Measurements from ENCODE around the gene LTO1.

The LTO1 gene

DNA sequence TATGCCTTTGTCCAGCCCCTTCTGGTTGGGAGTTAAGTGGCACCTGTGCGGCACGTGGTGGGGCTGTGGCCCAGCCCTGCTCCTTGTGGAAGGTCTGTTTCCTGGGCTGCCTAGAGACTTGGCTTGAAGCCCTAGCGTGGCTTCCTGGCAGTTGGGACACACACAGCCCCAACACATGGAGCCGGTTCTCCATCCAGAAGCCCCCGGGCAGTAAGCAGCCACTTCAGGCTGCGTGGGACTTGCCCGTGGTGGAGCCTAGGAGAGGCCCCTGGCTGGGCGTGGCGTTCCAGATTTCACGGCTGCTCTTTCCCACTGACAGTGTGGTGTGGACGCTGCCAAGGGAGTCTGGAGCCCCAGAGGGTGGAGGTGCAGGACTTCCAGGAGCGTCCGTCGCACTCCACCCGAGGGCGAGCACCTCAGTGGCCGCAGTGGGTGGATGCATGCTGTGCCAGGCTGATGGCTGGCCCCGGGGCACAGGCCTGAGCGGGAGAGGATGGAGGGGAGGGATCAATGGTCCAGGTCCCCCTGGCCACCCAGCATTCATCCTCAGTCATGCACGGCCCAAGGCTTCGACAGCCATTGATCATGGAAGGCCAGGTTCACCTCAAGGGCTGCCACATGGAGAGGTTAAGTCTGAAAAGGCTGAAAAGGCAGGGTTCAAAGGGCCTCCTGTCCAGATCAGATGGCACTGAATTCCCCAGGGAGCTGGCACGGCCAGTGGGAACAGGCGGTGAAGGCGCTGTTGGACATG is 24.9 kb downstream of the LTO1 start:
- ATAC-seq (no peak), DNase-seq (no peak)
- Mint-ChIP-seq H3K27ac (peak overlapping the region in 1 of 2 donors; percentile 19), H3K4me3 (no peak overlapping the region), H3K4me1 (no peaks in the 10 kb centered on the region), H3K9me3 (no peaks in the 10 kb centered on the region), H3K27me3 (no peaks in the 10 kb centered on the region)

DNA sequence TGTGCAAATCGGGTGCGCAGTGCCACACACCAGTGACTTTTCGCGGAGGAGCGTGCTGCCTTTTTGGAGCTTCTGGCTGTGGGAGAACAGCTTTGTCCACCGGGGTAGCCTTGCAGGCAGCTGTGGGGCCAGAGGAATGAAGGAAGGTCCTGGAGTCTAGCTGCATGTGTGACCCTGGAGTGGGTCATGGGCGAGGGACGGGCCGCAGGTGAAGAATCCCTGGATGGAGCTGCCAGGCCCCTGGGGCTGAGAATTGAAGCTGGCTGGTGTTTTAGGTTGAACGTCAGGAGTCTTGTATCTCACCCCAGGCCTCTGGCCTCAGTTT is 25.6 kb downstream of the LTO1 start:
- DNase-seq (no peak), ATAC-seq (no peak)
- H3K4me3 Mint-ChIP-seq: no peak overlapping the region
- no peaks in the 10 kb centered on the region for H3K27me3 Mint-ChIP-seq
- H3K27ac Mint-ChIP-seq: peak overlapping the region in 1 of 2 donors; percentile 12
- H3K9me3 Mint-ChIP-seq: no peaks in the 10 kb centered on the region
- H3K4me1 Mint-ChIP-seq: no peaks in the 10 kb centered on the region

DNA sequence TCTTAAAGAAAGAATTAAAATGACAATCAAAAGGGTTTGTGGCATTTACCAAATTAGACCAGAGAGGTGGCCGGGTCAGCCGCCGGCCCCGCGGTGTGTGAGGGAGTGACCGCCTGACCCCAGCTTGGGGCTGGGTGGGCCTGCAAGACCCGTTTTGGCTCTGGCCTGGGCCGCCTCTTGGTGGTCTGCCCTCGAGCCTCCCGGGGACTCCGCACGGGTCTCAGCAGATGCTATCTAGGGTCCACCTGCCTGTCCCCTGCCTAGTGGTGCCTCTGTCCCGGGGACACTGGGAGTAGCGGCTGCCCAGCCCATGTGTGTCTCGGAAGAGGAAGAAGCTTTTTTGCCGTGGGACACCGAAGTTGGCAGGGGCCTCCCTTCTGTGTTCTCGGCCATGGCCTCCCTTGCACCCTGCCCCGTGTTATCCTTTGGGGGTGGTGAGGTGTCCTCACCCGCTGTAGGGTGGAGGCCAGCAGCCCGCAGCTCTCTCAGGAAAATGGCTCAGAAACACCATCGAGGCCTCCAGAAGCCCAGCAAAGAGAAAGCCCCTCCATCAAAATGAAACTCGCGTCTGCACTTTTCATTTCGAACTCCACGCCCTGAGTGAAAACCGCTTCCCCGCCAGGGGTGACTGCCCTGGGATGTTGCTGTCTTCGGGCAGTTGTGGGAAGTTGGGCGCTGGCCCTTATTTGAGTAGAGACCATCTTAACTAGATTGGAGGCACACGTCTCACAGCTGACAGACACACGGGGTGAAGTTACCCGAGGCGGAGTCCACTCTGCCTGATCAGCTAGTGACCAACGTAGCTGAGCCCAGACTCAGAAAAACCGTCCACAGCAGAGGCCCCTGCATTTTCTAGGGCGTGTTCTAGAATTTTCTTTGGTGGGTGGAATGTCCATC is 26.2 kb downstream of the LTO1 start:
- H3K4me3 Mint-ChIP-seq: no peak overlapping the region
- DNase-seq (no peak), ATAC-seq (peak; percentile 10)
- peak overlapping the region in 1 of 2 donors; percentile 12 for H3K27ac Mint-ChIP-seq
- H3K9me3 Mint-ChIP-seq: no peaks in the 10 kb centered on the region
- H3K4me1 Mint-ChIP-seq: no peaks in the 10 kb centered on the region
- H3K27me3 Mint-ChIP-seq: peaks cover 4% of the 10 kb centered on the region

DNA sequence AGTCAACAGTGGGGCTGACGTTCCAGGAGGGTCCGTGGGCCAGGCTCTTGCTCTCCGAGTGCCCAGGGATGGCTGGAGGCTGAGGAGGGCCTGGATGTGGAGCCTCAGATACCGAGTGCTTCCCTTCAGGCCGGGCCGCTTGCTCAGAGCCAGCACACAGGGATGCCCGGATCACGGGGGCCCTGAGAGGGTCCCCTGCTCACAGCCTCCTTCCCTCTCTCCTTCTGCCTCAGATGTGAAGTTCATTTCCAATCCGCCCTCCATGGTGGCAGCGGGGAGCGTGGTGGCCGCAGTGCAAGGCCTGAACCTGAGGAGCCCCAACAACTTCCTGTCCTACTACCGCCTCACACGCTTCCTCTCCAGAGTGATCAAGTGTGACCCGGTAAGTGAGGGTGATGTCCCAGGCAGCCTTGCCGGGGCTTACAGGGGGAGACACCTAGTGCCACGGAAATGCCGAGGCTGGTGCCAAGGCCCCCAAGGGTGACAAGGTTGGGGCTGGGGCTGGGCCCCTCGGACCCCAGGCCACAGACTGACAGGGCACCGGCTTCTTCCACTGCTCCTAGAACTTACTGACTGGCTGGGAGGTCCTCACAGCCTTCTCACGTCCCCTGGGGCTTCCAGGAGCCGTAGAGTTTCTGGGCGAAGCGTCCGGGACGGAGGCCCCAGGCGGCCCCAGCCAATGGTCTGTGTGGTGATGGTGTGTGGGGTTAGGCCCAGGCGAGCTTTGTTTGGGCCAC is 27.2 kb downstream of the LTO1 start:
- Mint-ChIP-seq H3K27me3 (peaks cover 7% of the 10 kb centered on the region), H3K4me1 (no peaks in the 10 kb centered on the region), H3K9me3 (no peaks in the 10 kb centered on the region), H3K27ac (no peak overlapping the region), H3K4me3 (no peak overlapping the region)
- no peak for DNase-seq
- ATAC-seq: no peak

DNA sequence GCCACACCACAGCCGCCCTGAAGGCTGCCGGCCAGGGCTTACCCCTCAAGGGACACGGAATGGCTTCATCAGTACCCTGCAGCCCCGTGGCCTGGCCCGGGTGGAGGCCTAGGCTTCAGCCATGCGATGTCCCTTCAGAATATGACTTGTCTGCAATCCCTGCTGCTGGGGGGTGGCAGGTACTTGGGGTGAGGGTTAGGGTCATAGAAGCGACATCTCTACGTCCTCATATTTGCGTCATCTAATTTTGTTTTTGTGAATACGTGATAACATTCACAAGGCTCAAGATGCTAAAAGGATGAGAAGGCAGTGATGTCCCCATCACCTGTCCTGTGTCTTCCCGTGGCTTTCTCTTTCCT is 27.8 kb downstream of the LTO1 start:
- Mint-ChIP-seq H3K4me3 (no peak overlapping the region), H3K27me3 (peaks cover 7% of the 10 kb centered on the region), H3K9me3 (no peaks in the 10 kb centered on the region), H3K27ac (peak overlapping the region in 1 of 2 donors; percentile 35), H3K4me1 (no peaks in the 10 kb centered on the region)
- no peak for DNase-seq
- ATAC-seq: no peak

DNA sequence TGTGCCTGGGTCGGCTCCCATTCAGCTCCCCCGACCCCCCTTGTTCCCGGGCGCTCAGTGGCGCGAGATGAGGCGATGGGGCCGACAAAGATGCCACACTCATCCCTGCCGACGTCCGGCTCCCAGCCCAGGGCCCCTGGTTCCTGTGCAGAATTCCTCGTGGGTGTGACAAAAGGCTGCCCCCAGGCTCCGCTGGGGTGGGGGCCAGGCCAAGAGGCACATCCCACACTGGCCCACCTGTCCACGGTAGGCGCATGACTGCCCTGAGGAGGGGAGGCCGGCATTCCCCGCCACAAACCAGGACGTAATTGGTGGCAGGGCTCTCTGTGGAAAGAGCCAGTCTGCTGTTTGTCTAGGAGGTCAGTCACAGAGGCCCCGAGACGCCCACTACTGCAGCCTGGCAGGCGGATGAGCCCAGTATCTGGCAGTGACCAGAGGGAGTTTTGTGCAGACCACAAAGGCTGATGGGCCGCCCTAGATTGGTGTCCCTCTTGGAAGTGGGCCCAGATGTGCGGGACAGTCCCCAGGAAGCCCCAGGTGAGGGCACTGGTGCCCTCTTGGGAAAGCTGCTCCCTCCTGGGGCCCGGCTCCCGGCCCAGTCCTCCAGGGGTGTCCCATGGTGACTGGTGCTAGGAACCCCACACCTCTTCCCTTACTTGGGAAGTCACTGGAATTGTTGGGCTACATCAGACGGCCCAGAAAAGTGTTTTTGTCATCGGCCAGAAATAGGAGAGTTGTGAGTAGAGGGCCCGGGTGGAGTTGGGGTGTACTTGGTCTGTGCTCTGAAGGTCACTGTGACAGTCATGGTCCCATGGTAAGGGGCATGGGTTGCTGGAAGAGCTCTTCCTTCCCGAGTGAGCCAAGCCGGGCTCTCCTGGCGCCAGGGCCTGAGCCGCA is 28.4 kb downstream of the LTO1 start:
- Mint-ChIP-seq H3K9me3 (no peaks in the 10 kb centered on the region), H3K27ac (no peak overlapping the region), H3K4me3 (no peak overlapping the region), H3K27me3 (peaks cover 7% of the 10 kb centered on the region), H3K4me1 (no peaks in the 10 kb centered on the region)
- ATAC-seq (no peak), DNase-seq (no peak)

DNA sequence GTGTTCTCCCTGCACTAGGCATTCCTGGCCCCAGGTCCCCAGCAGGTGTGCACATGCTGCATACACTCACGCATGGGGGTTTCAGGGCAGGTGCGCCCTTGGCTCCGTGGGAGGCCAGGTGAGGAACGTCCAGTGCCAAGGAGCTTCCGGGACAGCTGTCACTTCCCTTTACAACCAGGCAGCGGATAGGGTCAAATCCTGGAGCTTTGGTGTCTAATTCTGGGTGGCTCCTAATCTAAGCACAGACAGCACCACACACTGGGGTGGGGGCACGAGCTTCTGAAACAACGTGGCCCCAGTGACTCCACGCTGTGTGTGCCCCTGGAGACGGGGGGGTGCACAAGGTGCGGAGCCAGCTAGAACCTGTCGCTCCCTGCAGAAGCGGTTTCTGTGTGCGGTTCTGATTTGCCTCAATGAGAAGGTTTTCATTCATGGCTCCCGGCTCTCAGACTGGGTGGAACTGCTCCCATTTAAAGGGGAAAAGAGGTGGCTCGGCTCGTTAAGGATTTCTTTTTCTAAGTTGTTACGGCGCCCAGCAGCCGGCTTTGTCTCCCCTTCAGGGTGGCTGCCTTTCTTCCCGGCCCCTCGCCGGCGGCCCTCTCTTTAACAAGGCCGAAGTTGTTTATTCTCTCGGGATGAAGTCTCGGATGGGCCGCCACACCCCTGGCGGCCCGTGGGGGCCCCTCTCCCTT is 29.2 kb downstream of the LTO1 start:
- no peak for DNase-seq
- peaks cover 14% of the 10 kb centered on the region for H3K27me3 Mint-ChIP-seq

DNA sequence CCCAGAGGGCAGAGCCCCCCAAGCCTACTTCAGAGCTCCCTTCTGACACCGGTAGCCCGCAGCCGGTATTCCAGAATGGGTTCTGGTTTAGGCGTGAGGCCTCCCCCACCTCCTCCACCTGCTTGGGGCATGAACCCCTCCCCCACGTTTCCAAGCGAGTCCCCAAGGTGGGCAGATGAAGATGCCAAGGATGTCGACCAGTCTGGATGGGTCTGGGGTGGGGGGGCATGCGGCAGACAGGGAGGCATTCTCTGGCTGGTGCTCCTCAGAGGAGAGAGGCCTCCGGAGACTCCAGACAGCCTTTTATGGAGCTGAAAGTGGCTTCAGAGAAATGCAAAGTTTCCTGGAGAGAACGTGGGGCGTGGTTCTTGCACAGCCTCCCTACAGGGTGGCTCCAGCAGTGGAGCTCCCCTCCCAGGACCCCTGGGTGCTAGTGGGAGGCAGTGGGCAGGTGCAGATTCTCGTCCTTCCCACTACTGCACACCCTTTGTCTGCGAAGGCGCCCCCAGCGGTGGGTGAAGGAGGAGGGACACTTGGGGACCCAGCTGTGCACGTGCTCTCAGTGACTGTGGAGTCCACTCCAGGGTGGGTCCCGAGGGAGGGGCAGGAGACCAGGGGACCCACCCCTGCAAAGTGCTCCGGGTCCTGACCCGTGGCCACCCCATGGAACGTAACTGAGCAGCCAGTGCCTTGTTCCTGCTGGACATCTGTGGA is 30.0 kb downstream of the LTO1 start:
- peaks cover 23% of the 10 kb centered on the region for H3K27me3 Mint-ChIP-seq
- DNase-seq (no peak), ATAC-seq (no peak)
- H3K9me3 Mint-ChIP-seq: no peaks in the 10 kb centered on the region
- peaks cover 14% of the 10 kb centered on the region for H3K4me1 Mint-ChIP-seq
- no peak overlapping the region for H3K27ac Mint-ChIP-seq
- H3K4me3 Mint-ChIP-seq: no peak overlapping the region

More for the DNA sequence above, 29.2 kb downstream of the LTO1 start:
- Mint-ChIP-seq H3K27ac (no peak overlapping the region), H3K4me3 (no peak overlapping the region), H3K4me1 (peaks cover 6% of the 10 kb centered on the region), H3K9me3 (no peaks in the 10 kb centered on the region)
- no peak for ATAC-seq

DNA sequence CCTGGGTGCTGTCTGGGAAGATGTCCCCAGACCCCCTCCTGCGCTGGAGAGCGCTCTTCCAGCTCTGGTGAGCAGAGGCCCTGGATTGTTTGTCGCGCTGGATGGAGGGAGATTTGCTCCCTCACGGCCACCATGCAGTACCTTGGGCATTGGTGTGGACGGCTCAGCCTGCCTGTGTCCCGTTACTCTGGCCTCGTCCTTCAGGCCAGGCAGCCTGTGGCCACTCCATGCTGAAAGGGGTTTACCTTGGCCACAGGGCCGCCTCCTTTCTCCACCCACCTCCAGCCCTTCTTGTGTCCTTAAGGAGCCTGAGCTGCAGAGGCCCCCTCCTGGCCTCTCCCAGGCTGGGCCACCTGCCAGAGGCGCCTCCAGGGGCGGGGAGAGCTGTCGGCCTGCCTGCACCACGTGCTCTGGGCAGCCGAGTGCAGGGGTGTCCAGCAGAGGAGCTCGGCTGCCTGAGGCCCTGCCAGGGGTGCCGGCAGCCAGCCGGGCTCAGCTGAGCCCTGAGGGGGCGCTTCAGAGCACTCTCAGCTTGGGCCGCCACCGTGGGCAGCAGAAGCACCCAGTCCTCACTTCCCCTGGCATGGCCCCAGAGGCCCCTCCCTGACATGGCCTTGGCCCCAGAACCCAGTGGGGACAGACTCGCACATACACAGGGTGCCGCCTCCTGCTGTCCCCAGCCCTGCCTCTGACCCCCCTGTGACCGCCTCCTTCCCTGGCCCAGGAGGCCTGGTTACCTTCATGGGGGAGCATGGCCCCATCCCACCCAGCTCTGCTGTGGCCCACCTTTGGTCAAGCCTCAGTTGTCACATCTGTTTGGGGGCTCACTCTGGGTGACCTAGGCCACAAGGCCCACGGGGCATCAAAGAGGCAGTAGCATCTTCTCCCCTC is 30.8 kb downstream of the LTO1 start:
- Mint-ChIP-seq H3K4me1 (peaks cover 22% of the 10 kb centered on the region), H3K27me3 (peaks cover 31% of the 10 kb centered on the region), H3K27ac (no peak overlapping the region), H3K9me3 (no peaks in the 10 kb centered on the region), H3K4me3 (peak overlapping the region in 1 of 2 donors; percentile 55)
- no peak for DNase-seq
- ATAC-seq: no peak

DNA sequence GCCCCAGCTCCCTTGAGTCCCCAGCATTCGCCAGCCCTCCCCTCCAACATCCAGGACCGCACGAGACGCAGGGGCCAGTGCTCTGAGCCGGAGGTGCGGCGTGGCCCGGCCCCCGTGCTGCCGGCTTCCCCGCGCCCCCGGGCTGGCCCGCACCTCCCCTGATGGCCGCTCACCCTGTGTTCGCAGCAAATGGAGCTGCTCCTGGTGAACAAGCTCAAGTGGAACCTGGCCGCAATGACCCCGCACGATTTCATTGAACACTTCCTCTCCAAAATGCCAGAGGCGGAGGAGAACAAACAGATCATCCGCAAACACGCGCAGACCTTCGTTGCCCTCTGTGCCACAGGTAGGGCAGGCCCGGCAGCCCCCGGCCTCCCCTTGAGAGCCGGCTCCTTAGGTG is 31.5 kb downstream of the LTO1 start:
- no peak overlapping the region for H3K27ac Mint-ChIP-seq

DNA sequence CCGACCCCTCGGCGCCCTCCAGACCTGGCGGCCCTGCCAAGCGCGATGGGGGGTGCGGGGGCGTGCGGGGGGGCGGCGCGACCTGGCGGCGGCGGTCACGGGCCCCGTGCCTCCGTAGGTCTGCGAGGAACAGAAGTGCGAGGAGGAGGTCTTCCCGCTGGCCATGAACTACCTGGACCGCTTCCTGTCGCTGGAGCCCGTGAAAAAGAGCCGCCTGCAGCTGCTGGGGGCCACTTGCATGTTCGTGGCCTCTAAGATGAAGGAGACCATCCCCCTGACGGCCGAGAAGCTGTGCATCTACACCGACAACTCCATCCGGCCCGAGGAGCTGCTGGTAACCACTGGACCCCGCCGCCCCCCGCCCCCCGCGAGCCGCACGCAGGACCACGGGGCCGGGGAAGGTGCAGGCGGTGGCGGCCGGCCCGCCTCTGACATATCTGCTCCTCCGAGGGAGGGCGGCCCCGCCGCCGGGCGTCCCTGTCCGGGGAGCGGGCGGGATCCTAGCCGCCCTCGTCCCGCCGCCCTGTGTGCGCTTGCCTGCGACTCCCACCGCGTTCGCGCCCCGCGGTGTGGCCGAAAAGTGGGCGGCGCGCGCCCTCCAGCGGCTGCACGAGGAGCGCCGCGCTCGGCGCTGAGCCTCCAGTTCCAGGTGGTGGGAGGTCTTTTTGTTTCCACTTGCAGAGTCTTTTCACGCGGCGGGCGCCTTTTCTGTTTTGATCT is 32.1 kb downstream of the LTO1 start:
- DNase-seq: peak; percentile 78 to 83
- no peak overlapping the region for H3K27ac Mint-ChIP-seq
- peaks cover 43% of the 10 kb centered on the region for H3K27me3 Mint-ChIP-seq
- peak overlapping the region; percentile 66 to 77 for H3K4me3 Mint-ChIP-seq
- H3K4me1 Mint-ChIP-seq: peaks cover 34% of the 10 kb centered on the region
- H3K9me3 Mint-ChIP-seq: no peaks in the 10 kb centered on the region
- peak; percentile 86 for ATAC-seq

More for the DNA sequence above, 31.5 kb downstream of the LTO1 start:
- ATAC-seq (no peak), DNase-seq (no peak)
- Mint-ChIP-seq H3K4me1 (peaks cover 29% of the 10 kb centered on the region), H3K4me3 (peak overlapping the region; percentile 9 to 77), H3K9me3 (no peaks in the 10 kb centered on the region), H3K27me3 (peaks cover 37% of the 10 kb centered on the region)

DNA sequence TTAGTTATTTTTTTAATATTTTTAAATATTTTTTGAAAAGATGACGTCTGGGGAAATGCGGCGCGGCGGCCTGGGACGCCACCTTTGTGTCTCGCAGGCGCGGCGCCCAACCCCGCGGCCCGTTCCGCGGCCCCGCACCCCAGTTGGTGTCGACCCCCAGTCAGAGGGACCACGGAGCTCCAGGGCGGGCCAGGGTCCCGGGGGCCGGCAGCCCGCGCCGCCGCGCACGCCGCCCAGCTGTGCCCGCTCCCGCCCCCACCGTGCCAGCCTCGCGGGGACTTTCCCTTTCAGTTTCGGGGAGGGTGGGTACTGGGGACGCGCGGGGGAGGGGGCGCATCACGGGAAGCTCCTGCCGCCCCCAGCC is 32.6 kb downstream of the LTO1 start:
- Mint-ChIP-seq H3K27ac (no peak overlapping the region), H3K9me3 (no peaks in the 10 kb centered on the region), H3K27me3 (peaks cover 48% of the 10 kb centered on the region), H3K4me1 (peaks cover 39% of the 10 kb centered on the region), H3K4me3 (peak overlapping the region; percentile 35 to 73)
- ATAC-seq: peak; percentile 36
- peak in 1 of 2 donors; percentile 25 for DNase-seq
